Measurements from ENCODE around the gene EMX1.

The EMX1 gene

DNA sequence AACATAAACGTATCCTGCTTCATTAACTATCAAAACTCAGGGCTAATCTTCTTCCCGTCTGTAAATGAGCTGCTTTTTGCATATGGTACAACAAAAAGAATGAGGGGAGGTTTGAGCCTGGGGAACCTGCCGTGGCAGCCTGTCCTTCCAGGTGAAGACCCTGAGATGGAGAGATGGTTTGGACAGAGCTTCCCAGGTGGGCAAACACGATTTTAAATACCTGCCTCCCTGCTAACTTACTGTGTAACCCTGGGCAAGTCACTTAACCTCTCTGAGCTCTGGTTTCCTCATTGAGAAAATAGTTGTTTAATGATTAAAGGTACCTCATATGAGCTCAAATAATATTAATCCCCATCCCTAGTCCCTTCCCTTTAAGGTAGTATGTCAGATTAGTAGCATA, 9.0 kb downstream of the EMX1 start:
- DNase-seq = no peak

DNA sequence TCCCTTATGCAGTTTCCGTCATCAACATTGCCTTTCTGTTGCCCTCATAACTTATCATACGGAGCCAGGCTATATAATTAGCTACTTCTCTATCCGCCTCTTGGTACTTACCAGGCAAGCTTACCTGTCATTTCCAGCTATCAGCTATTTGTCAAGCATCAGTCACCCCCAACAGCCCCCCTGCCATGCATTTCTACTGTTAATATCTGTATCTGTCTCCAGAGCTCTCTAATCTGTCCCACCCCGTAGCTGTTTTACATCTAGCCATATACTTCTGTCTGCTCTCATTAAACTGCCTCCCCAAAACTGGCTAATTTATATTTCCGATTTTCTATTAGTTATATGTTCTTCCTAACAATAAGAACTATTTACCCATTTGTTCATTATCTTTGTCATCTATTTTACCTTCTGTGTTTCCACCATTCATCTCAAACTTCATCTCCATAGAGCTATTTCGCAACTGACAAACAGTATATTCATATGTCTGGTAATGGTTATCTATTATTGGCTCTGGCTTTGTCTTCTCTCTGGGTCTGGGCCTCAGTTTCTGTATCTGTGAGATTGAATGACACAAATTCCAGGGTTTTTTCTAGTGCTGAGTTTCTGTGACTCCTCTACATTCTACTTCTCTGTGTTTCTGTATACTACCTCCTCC, 9.6 kb downstream of the EMX1 start:
- DNase-seq = no peak

DNA sequence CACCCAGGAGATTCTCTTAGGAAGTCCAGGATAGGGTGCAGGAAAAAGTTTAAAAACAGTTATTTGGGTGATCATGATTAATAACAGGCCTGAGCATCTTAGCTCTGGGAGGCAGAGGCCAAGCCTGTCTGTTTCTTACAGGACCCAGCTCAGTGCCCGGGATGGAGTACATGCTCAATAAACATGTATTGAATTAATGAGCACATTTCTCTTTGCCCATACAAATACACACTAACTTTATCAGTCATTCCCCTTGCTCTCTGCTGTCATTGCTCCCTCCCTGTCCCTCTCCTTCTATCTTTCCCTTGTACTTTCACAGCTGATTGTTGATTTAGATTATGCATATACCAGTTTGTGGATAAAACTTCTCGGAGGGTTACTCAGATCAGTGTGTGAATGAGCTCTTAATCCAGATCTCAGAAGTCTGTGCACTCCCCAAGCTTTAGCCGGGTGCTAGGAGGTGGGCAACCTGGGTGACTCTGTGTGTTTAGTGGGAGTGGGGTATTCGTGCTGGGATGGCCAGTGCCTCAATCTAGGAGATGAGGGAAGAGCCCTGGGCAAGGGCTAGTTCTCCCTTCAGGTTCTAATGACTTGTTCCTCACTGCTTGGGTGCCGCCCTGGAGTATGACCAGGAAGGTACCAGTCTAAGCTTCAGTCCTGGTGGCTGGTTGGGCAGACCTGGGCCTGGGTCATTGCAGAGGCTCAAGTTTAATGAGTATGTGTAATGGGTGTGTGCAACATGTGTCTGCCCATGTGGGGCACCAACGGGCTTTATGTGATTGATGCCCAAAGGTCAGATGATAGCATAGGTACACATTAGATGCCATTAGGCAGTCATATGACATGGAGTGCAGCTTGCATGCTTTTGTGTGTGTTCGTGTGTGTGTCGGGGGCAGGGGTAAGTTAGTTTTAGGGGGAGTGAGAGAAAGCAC, 10.6 kb downstream of the EMX1 start:
- no peak for DNase-seq

DNA sequence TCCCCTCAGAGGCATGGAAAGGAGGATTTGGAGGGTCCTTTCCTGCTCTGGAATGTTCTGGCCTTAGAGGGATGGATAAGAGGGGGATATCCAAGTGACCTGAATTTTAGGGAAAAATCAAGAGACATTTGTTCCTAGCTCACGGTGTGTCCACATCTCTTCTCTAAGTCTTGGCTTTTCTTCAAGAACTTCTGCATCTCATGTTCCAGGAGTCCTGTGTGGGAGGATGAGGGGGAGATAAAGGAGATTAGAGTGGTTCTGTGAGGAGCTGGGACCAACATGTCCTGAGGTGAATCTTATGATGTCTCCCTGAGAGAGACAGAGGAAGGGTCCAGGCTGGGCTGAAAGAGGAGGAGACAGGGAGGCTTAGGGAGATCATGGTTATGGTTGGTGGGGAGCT, 11.7 kb downstream of the EMX1 start:
- no peak for DNase-seq

DNA sequence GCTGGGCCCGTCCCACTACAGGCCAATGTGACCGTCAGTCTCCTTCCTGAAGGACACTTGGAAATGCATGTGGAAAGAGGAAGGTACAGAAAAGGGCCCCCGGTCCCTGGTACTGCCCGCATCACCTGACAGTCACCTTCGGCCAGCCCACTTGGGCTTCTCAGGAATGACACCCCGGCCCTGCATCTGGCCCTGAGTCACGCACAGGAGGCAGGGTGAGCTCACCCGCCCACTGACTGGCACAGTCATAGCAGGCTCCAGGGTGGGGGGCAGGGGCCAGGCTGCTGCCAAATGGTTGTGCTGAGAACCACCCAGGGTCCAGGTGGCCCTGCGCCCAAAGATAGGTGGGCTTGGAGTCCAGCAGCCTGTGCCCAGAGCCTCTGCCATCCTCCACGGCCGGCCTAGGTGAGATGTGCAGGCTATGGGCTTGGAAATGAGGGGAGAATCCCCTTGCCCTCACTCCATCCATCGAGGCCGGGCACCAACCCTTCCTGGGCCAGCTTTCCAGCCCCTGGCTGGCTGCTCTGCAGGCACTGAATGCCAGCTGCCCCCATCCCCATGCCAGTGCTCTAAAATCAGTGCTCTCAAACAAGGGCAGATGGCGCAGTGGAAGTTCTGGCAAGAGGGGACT, 14.1 kb downstream of the EMX1 start:
- DNase-seq = no peak

DNA sequence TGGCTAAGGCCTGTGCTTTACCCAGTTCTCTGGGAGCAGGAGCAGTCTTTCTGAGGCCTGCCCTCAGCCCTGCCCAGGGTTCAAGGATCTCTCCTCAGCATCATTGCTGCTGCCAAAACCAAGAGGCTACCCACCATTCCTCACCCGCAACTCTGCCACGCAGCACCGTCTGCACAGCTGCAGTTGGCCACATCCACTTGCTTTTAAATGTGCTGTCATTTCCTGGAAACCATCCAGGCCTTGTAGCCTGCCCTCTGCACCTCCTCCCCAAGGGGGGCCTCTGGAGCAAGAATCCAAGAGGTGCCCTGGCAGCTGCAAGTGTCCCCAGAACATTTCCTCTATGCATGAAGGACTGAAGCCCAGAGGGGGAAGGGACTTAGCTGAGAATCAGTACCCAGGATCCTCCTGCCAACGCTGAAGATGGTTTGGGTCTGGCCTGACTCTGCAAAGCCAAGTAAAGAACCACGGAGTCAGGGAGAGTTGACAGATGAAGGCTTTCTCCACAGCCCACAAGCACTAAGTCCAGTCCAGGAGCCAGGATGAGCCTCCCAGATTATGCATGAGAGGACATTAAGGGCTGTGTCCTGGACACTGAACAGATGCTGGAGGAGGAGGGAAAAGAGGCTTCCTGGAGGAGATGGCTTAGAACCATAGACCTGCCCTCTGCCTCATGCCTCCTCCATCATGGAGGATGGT, 14.9 kb downstream of the EMX1 start:
- DNase-seq = no peak

DNA sequence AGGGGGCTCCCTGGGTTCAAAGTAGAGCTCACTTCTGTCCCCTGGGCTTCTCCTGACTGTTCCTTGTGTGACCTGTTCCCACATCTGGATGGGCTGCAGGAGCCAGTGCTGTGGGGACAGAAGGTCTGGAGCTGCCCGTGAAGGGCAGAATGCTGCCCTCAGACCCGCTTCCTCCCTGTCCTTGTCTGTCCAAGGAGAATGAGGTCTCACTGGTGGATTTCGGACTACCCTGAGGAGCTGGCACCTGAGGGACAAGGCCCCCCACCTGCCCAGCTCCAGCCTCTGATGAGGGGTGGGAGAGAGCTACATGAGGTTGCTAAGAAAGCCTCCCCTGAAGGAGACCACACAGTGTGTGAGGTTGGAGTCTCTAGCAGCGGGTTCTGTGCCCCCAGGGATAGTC, 15.5 kb downstream of the EMX1 start:
- DNase-seq = no peak

DNA sequence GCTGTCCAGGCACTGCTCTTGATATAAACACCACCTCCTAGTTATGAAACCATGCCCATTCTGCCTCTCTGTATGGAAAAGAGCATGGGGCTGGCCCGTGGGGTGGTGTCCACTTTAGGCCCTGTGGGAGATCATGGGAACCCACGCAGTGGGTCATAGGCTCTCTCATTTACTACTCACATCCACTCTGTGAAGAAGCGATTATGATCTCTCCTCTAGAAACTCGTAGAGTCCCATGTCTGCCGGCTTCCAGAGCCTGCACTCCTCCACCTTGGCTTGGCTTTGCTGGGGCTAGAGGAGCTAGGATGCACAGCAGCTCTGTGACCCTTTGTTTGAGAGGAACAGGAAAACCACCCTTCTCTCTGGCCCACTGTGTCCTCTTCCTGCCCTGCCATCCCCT, 15.9 kb downstream of the EMX1 start:
- DNase-seq = no peak

DNA sequence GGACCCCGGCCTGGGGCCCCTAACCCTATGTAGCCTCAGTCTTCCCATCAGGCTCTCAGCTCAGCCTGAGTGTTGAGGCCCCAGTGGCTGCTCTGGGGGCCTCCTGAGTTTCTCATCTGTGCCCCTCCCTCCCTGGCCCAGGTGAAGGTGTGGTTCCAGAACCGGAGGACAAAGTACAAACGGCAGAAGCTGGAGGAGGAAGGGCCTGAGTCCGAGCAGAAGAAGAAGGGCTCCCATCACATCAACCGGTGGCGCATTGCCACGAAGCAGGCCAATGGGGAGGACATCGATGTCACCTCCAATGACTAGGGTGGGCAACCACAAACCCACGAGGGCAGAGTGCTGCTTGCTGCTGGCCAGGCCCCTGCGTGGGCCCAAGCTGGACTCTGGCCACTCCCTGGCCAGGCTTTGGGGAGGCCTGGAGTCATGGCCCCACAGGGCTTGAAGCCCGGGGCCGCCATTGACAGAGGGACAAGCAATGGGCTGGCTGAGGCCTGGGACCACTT, 16.4 kb downstream of the EMX1 start:
- DNase-seq = no peak

DNA sequence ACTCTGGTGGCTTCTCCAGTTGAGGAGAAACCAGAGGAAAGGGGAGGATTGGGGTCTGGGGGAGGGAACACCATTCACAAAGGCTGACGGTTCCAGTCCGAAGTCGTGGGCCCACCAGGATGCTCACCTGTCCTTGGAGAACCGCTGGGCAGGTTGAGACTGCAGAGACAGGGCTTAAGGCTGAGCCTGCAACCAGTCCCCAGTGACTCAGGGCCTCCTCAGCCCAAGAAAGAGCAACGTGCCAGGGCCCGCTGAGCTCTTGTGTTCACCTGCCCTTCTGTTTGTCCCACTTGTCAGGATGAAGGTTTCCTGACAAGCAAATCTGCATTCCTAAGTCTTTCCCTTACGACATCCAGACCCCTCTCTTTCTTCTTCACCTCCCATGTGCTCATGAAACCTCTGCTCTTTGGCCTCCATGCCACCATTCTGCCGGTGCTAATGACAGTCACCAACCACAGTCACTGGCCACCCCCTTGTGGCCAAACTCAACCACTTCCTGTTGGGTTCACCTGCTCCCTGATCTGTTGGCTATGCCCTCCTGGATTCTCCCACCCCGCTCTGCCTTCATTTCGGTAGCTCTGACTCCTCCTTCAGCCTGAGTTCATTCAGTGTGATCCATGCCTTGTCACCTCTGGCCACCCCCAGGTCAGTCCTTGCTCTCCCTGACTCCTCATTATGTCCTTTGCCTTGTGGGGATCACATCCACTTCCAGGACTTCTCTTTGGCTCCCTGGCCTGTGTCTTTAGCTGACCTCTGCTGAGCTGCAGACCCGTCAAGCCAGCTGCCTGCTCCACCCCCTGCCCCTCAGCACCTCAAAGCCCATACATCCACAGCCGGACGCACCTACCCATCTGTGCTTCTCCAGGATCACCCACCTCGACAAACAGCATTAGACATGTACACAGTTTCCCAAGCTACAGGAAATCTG, 17.6 kb downstream of the EMX1 start:
- DNase-seq = peak; percentile 20 to 44

DNA sequence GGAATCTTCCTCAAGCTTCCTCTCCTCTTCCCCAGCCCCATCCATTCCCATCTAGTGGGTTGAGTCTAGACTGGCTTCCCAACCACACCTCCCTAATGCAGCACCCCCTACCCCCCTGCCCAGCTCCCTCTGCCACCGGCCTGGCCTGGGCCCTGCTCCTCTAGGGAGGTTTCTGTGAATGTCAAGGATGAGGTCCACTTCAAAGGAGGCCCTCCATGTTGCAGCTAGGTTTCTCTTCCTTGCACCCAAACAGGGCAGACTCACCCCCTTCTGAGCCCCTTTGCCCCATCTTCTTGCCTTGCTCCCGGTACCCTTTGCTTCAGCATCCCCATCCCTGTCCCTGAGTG, 18.3 kb downstream of the EMX1 start:
- no peak for DNase-seq

DNA sequence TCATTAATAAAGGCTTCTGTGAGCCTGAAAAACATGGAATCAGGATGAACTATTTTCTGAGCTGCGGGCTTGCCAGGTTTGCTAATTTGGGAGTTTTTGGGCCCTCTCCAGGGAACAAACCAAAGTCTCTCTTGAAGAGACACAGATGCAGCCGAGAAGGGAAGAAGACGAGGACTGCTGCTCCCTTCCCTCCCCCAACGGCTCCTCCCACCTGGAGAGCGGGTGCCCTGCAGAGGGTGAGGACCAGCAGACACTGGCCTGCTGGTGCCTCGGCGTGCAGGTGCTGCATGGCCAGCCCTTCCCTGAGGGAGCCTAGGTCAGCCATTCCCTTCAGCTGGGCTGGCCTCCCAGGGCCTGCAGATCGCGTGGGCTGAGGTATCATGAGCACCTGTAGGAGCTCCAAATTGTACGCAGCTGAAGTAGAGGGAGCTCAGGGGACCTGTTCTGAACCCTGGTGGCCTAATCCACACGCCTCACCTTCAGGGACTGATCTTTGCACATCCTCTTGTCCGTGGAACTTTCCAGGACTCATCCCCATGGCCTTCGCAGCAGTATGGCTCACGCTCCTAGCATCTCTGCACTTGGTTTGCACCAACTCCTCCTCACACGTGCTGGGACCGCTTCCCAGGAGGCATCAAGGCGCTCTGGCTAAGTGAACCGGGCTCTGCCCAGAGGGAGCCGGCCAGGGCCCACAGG, 19.5 kb downstream of the EMX1 start:
- DNase-seq = no peak

DNA sequence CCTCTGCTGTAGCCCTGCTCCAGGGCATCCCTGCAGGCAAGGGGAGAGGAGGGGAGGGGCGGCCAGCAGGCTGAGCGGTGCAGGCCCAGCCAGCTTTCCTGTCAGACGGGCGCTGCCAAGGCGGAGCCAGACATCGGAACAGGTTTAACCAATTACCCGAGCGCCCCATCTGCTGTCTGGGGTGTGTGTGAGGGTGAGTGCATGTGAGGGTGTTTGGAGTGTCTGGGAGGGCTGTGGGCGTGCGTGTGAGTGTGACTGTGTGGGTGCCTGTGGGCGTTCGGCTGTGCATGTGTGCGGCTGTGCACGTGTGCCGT, 20.0 kb downstream of the EMX1 start:
- DNase-seq = no peak

DNA sequence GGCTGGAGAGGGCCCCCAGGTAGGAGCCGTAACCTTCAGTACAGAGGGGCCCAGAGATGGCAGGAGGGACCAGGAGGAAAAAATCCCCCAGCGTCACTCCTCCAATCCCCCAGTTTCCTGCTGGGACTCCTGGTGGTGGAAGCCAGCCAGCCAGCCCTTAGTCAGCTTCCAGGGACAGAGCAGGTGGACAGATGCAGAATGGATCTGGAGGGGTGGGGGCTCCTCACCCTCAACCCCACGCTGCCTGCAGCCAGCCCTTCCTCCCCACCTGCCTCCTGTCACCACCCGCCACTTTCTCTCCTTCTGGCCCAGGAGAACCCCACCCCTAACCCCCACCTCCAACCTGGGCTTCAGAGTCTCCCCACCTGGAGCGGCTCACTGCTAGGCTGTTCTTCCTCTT, 21.1 kb downstream of the EMX1 start:
- no peak for DNase-seq

DNA sequence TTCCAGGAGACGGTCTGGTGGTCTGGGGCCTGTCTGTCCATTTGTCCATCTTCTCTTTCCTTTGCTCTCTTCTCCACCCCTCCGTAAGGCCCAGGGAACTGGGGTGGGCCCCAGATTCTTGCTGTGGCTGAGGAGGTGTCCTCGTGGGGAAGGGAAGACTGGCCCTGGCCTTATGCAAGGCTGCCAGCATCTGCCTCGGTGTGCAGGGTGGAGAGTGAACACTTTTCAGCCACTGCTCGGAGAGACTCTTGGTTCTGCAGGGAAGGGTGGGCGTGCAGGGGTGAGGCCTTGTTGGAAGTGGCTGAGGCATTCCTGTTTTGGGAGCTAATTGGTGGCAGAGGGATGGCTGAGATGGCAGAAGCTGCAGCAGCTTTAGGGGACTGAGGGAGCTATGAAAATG, 23.0 kb downstream of the EMX1 start:
- DNase-seq = no peak

DNA sequence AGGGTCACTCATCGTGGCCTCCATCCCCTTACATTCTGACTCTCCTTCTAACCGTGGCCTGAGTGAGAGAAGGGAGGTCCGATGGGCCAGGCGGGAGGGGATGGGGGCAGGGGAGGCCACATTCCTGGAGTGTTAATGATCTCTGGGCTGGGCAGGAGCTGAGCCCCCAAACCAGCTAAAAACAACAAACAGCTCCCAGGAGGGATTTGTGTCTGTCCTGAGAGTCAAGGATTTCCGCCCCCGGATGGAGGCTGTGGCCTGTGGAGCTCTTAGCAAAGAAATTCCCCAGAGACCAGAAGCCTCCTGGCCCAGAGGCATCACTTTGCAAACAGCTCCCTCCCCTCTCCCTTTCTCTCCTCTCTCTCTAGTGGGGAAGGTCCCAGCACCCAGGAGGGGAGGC, 23.5 kb downstream of the EMX1 start:
- no peak for DNase-seq

DNA sequence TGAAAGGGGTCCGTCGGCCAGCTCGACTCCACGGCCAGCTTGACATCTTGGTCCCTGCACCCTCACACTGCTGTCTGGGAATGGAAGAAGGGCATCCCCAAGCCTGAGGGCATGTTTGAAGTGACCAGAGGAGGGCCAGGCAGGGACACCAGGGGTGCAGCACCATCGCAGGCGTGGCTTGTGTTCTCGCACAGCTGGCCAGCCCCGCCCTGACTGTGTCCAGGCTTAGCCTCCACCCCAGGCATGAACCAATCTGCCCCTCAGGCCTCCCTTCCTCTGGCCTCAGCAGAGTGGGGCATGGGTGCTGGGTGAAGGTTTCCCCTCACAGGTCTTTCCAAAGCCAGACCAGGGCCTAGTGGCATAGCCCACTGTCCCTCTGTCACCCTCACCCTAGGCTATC, 25.0 kb downstream of the EMX1 start:
- DNase-seq = no peak

DNA sequence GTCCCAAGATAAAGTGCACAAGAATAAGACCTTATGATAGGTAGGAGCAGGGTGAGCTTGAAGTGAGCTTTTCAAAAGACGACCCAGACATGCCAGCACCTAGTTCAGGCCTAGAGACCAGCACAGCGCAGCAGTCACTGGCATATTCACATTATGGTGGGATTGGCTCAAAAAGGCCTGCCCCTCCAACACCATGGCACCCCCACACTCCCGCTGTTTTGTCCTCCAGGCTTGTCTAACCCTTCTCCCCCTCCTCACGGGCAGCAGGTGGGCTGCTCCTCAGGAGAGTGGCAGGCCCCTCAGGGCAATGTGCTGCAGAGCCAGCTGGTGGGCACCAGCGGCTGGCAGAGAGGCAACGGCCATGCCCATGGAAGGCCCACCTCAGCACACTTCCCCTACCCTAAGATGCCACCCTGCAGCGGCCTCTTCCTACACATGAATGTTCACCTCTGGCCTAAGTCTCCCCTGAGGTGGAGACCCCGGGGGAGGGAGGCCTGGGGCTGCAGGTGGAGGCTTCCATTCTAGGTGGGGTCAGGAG, 25.6 kb downstream of the EMX1 start:
- DNase-seq = no peak

DNA sequence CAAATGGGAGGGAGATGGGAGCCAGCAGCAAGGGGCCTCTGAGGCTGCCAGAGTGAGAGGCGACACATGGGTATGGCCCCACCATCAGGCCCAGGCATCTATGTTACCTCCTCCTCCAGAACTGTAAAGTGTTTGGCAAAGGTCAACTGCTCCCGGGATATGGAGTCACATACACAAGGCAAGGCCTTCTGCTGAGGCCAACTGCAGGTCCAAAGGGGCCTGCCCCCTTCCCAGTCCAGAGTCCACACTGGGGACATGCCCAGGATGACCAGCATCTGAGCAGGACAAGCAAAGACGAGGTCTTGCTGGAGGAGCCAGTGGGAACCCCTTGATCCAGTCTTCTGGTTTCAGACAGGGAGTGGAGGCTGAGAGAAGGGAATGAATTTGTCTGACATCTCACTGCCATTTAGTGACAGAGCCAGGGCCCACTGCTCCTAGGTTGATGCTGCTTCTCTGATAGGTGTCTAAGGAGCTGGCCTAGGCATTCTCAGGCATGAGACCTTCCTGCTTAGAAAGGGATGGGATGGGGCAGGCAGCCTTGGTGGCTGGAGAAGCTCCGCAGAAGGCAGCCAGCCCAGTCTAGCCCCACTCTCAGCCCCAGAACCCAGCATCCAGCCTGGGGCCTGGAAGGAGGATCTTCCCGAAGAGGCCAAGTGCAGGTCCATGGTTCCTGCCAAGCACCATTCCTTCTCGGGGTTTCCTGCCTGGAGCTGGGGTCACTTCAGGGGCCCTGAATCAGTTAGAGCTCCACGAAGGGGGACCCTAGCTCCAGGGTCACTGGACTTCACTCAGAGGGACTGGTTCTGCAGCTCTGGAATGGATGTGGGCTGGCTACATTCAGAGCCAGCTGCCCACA, 26.4 kb downstream of the EMX1 start:
- no peak for DNase-seq

DNA sequence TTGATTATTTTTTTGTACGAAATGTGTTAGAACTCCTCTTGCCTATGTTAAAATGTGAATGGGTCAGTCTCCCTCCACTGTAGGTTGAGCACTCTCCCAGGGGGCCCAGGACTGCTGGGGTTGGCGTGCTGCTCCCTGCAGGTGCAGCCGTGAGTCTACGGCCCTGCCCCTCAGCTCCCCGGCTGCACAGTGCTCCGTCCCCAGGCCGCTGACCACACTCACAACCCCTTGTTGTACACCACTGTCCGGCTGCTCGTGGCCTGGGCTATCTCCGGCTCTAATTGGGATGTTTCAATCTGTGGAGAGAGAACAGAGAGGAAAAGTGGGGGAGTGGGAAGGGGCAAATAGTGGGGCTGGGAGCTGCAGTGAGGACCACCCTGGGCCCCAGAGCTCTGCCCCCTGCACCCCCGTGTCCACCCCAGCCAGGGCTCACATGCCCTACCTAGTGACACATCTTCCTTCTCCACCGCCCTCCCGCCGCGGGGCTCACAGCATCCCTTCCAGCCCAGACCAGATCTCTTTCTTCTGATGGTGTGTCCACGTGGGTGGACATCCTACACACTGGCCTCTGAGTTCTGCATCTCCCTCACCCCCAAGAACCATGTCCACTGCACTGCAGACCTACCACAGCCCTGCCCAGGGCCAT, 27.6 kb downstream of the EMX1 start:
- no peak for DNase-seq
